ENCODE measurements around the gene KCNIP4. TPM values are rescaled to one million over a fixed set of nuclear protein-coding genes. Genes with fewer than 3 reads are reported as not detected.
A peak's percentile ranks its signal among the peaks of the same experiment; 100 is the strongest.
"Not testable (repeated sequence)": the region's sequence is repeated elsewhere in the genome, so short reads cannot be mapped to it uniquely, and the experiment has no call there.

The KCNIP4 gene
- 0.39 TPM in 1 of 2 replicates, not detected in the other for total RNA-seq (ENCODE audit: low replicate concordance)

DNA sequence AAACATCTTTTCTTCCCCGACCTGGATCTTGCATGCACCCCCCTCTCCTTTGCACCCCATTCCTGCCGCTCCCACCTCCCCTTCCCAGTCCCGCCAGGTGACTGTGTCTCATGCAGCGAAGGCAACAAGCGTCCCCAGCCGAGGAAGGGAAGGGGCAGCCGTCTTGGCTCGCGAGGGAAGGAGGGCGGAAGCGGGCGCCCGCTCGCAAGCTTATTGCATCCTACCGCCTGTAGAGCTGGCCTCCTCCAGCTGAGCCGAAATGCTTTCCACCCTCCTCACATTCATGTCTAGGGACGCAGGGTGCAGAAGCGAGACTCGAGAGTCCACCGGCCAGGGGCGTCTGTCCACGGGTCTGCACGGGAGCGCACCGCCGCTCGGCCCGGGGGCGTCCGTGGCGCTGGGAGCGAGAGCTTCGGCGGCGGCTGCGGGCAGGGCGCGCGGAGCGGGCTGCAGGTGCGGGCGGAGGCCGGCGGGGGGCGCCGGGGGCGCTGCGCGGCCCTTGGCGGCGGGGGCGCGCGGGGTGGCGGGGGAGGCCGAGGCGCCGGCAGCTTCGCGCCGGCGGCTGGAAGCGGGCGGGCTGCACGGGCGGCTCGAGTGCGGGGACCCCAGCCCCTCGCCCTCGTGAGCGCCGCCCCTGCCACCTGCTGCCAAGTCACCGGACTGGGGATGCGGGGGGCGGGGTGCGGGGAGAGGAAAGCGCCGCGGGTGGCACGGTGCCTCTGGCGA is at the start of gene KCNIP4:
TSS of gene KCNIP4 (minus strand) at position 426 of the 726 bp plus-strand sequence.
- H3K27me3 ChIP-seq: peaks cover 71% of the 10 kb centered on the region
- no peaks in the 10 kb centered on the region for H3K36me3 ChIP-seq
- TF ChIP-seq EZH2 (IDR thresholded peaks at IDR 0.05): peak; percentile 67
- TF ChIP-seq EZH2phosphoT487 (IDR thresholded peaks at IDR 0.05): no peak
- Mint-ChIP-seq H3K4me1 (peaks cover 3% of the 10 kb centered on the region), H3K9me3 (no peaks in the 10 kb centered on the region), H3K27me3 (ENCODE audit: insufficient read depth, low read depth) (peaks cover 19% of the 10 kb centered on the region), H3K4me3 (peak within 1 kb of the TSS; percentile 81), H3K27ac (no peak within 1 kb of the TSS), H3K36me3 (no peaks in the 10 kb centered on the region)
- H3K4me1 ChIP-seq: no peaks in the 10 kb centered on the region
- no peaks in the 10 kb centered on the region for H3F3A ChIP-seq (ENCODE audit: low read depth)
- peak within 1 kb of the TSS; percentile 99 for H2AFZ ChIP-seq (replicated peaks)
- H3K79me2 ChIP-seq (ENCODE audit: low read depth): no peaks in the 10 kb centered on the region
- no peaks in the 10 kb centered on the region for H3K9me3 ChIP-seq (ENCODE audit: low read depth)
- no peak within 1 kb of the TSS for H3K27ac ChIP-seq
- H3K4me2 ChIP-seq: peak within 1 kb of the TSS; percentile 95
- H3K9ac ChIP-seq: no peak within 1 kb of the TSS
- H3K4me3 ChIP-seq: peak within 1 kb of the TSS; percentile 78
- H4K20me1 ChIP-seq (ENCODE audit: low read depth): no peaks in the 10 kb centered on the region
- peak; percentile 83 for DNase-seq (ENCODE audit: low spot score)

DNA sequence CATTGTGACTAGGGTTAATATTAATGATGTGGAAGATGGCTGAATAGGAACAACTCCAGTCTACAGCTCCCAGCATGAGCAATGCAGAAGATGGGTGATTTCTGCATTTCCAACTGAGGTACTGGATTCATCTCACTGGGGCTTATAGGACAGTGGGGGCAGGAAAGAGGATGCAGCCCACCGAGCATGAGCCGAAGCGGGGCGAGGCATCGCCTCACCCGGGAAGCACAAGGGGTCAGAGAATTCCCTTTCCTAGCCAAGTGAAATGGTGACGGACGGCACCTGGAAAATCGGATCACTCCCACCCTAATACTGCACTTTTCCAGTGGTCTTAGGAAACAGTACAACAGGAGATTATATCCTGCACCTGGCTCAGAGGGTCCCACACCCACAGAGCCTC is 48.0 kb upstream of the KCNIP4 start:
- not testable (repeated sequence) for H3K4me2 ChIP-seq; H3K79me2 ChIP-seq (ENCODE audit: low read depth); H3K9me3 ChIP-seq (ENCODE audit: low read depth); H3K27me3 ChIP-seq; H3K4me1 Mint-ChIP-seq; H3F3A ChIP-seq (ENCODE audit: low read depth); H3K36me3 Mint-ChIP-seq; H3K4me3 Mint-ChIP-seq; H2AFZ ChIP-seq (replicated peaks); H3K9ac ChIP-seq; H3K36me3 ChIP-seq; H3K27ac ChIP-seq; H4K20me1 ChIP-seq (ENCODE audit: low read depth); H3K4me3 ChIP-seq; H3K27ac Mint-ChIP-seq; DNase-seq (ENCODE audit: low spot score); H3K4me1 ChIP-seq; H3K27me3 Mint-ChIP-seq (ENCODE audit: insufficient read depth, low read depth)
- H3K9me3 Mint-ChIP-seq: peaks cover 11% of the 10 kb centered on the region

DNA sequence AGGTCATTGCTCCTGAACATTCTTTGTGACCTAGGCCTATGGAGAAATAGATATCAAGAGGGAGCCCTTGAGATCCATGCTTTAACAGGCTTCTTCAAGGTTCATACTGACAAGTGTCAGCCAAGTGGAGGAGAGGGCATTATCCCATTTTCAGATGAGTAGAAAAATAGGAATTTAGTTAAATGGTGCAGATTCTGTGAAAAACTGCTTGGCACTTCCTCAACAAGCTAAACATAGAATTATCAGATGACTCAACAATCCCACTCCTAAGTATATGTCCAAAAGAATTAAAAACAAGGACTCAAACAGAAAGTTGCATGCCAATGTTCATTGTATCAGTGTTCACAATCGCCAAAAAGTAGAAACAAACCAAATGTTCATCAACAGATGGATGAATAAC is 43.8 kb upstream of the KCNIP4 start:
- Mint-ChIP-seq H3K27me3 (ENCODE audit: insufficient read depth, low read depth) (peaks cover 2% of the 10 kb centered on the region), H3K9me3 (peaks cover 6% of the 10 kb centered on the region), H3K4me1 (no peaks in the 10 kb centered on the region), H3K36me3 (no peaks in the 10 kb centered on the region), H3K4me3 (no peak overlapping the region), H3K27ac (no peak overlapping the region)
- TF ChIP-seq, protein P1, sequence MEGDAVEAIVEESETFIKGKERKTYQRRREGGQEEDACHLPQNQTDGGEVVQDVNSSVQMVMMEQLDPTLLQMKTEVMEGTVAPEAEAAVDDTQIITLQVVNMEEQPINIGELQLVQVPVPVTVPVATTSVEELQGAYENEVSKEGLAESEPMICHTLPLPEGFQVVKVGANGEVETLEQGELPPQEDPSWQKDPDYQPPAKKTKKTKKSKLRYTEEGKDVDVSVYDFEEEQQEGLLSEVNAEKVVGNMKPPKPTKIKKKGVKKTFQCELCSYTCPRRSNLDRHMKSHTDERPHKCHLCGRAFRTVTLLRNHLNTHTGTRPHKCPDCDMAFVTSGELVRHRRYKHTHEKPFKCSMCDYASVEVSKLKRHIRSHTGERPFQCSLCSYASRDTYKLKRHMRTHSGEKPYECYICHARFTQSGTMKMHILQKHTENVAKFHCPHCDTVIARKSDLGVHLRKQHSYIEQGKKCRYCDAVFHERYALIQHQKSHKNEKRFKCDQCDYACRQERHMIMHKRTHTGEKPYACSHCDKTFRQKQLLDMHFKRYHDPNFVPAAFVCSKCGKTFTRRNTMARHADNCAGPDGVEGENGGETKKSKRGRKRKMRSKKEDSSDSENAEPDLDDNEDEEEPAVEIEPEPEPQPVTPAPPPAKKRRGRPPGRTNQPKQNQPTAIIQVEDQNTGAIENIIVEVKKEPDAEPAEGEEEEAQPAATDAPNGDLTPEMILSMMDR (IDR thresholded peaks at IDR 0.05): no peak
- TF ChIP-seq EZH2phosphoT487 (IDR thresholded peaks at IDR 0.05) (no peak), EZH2 (IDR thresholded peaks at IDR 0.05) (no peak)
- no peaks in the 10 kb centered on the region for H3K9me3 ChIP-seq (ENCODE audit: low read depth)
- H3K9ac ChIP-seq: no peak overlapping the region
- no peaks in the 10 kb centered on the region for H3K27me3 ChIP-seq
- H3K4me2 ChIP-seq: no peak overlapping the region
- no peaks in the 10 kb centered on the region for H4K20me1 ChIP-seq (ENCODE audit: low read depth)
- H3K27ac ChIP-seq: no peak overlapping the region
- no peak for DNase-seq (ENCODE audit: low spot score)
- H3F3A ChIP-seq (ENCODE audit: low read depth): no peaks in the 10 kb centered on the region
- H3K4me1 ChIP-seq: no peaks in the 10 kb centered on the region
- H2AFZ ChIP-seq (replicated peaks): no peak overlapping the region
- no peaks in the 10 kb centered on the region for H3K79me2 ChIP-seq (ENCODE audit: low read depth)
- H3K36me3 ChIP-seq: no peaks in the 10 kb centered on the region
- no peak overlapping the region for H3K4me3 ChIP-seq

DNA sequence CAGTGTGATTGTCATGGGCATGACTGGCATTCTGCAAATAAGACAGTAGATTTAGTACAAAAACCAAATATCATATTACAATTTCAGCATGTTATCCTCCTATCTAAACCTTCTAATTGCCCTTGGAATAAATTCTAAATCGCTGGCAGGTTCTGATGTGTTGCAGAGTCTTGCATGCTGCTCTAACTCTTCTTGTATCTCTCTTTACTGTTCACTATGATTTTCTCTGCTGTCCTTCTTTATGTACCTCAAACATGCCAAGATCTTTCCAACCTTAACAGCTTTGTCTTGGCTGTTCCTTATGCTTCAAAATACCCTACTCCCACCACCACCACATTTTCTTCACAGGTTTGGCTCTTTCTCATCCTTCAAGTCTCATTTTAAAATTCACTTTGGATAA is 43.0 kb upstream of the KCNIP4 start:
- Histone ChIP-seq H3K27me3 (no peaks in the 10 kb centered on the region), H3K79me2 (ENCODE audit: low read depth) (no peaks in the 10 kb centered on the region), H3K36me3 (no peaks in the 10 kb centered on the region), H2AFZ (replicated peaks) (no peak overlapping the region), H4K20me1 (ENCODE audit: low read depth) (no peaks in the 10 kb centered on the region), H3K4me2 (no peak overlapping the region), H3K9ac (no peak overlapping the region), H3F3A (ENCODE audit: low read depth) (no peaks in the 10 kb centered on the region), H3K4me1 (no peaks in the 10 kb centered on the region), H3K9me3 (ENCODE audit: low read depth) (no peaks in the 10 kb centered on the region), H3K27ac (no peak overlapping the region), H3K4me3 (no peak overlapping the region)
- peaks cover under 1% of the 10 kb centered on the region for H3K27me3 Mint-ChIP-seq (ENCODE audit: insufficient read depth, low read depth)
- H3K27ac Mint-ChIP-seq: no peak overlapping the region
- TF ChIP-seq, protein P1 (IDR thresholded peaks at IDR 0.05): no peak
- no peak for TF ChIP-seq EZH2 (IDR thresholded peaks at IDR 0.05)
- H3K9me3 Mint-ChIP-seq: peaks cover 4% of the 10 kb centered on the region
- no peaks in the 10 kb centered on the region for H3K4me1 Mint-ChIP-seq
- no peaks in the 10 kb centered on the region for H3K36me3 Mint-ChIP-seq
- no peak overlapping the region for H3K4me3 Mint-ChIP-seq
- DNase-seq (ENCODE audit: low spot score): no peak
